Kidney (tissue), 14 donors: Measurements from ENCODE around the gene PRR19. TPM values are rescaled to one million over a fixed set of nuclear protein-coding genes. Genes with fewer than 3 reads are reported as not detected.
A peak's percentile ranks its signal among the peaks of the same experiment; 100 is the strongest.

Source experiments
- DNase-seq, 5 donors: peaks; one replicate each; pipeline ENCODE4 v3.0.0-alpha.2; 2013 to 2020
- FAIRE-seq: peaks from 2 replicates; lab custom pipeline; 2012; peaks lifted over from hg19 to GRCh38; lab: Jason Lieb, UNC
- H3K27ac ChIP-seq, 2 donors: one replicate each; pipeline ENCODE4 v1.7.0; 2013; ENCODE audit warnings: low read depth in 2 of 2, low read length in 2 of 2, inconsistent platforms in 1 of 2
- H3K27me3 ChIP-seq: one replicate; pipeline ENCODE4 v1.7.1; 2013; ENCODE audit warnings: low read length, inconsistent platforms; ENCODE audit not compliant: control insufficient read depth, insufficient read depth
- H3K36me3 ChIP-seq, 3 donors: one replicate each; pipeline versions ENCODE4 v1.7.0 to v1.7.1; 2013; ENCODE audit warnings: low read length in 3 of 3, control low read depth in 1 of 3, inconsistent platforms in 1 of 3; ENCODE audit not compliant: insufficient read depth in 3 of 3, control insufficient read depth in 2 of 3
- H3K4me1 ChIP-seq, 3 donors: one replicate each; pipeline versions ENCODE4 v1.7.0 to v1.7.1; 2013; ENCODE audit warnings: low read length in 3 of 3, inconsistent platforms in 1 of 3, low read depth in 1 of 3; ENCODE audit not compliant: control insufficient read depth in 2 of 3, insufficient read depth in 2 of 3
- H3K4me3 ChIP-seq, 3 donors: one replicate each; pipeline versions ENCODE4 v1.7.0 to v1.8.1; 2013; ENCODE audit warnings: low read length in 3 of 3, control low read depth in 1 of 3, inconsistent platforms in 1 of 3
- H3K9ac ChIP-seq, 3 donors: one replicate each; pipeline versions ENCODE4 v1.7.0 to v1.7.1; 2013; ENCODE audit warnings: low read length in 3 of 3, control low read depth in 1 of 3, inconsistent platforms in 1 of 3
- H3K9me3 ChIP-seq, 3 donors: one replicate each; pipeline versions ENCODE4 v1.7.0 to v1.7.1; 2013; ENCODE audit warnings: low read length in 3 of 3, control low read depth in 1 of 3, inconsistent platforms in 1 of 3; ENCODE audit not compliant: control insufficient read depth in 2 of 3, insufficient read depth in 1 of 3
- CTCF ChIP-seq: IDR thresholded peaks from 3 replicates; pipeline ENCODE4 v1.5.1; 2012; ENCODE audit warnings: mild to moderate bottlenecking, moderate library complexity, borderline replicate concordance; ENCODE audit not compliant: insufficient read depth; ENCODE audit errors: extremely low read depth
- intact Hi-C: fragments of 100-400 bp; cut with DNase I; formaldehyde crosslinking; loops from one replicate; pipeline ENCODE4 v1.11.1; 2022
- polyA plus RNA-seq: library from polyadenylated mRNA; stranded (reverse); fragments of 350-450 nt; fragmentation: Illumina TruSeq; extraction: RNeasy Lipid Tissue Mini Kit (QIAGEN cat#74804); gene quantifications from one replicate; pipeline ENCODE4 v1.2.3, GENCODE V29; 2014; ENCODE audit warnings: low read depth, low replicate concordance; ENCODE audit not compliant: insufficient read depth
- total RNA-seq: library from RNA; stranded (reverse); fragmentation: NEBNext Ultra II Directional; extraction: Animal tissue kit (Norgen Biotek cat#: 25700); gene quantifications from one replicate; pipeline ENCODE4 v1.2.1, GENCODE V29; 2021
- donor health status: control.
- donor health status: control.
- donor health status: control.
- donor health status: control.
- donor health status: control.
- donor health status: DM: yes; HTN: yes; CAD: no.
- donor health status: Normal renal cell carcinoma (clear cell type).

Gene PRR19
- total and polyA plus RNA-seq, 2 donors from 2014 or later, result 0.47 to 0.71 TPM

GRCh38 chr19:42289556-42290041 is 12.3 kb upstream of the PRR19 start:
- H3K9me3 ChIP-seq, result no peaks in the 10 kb centered on the region
- no peaks in the 10 kb centered on the region for H3K27me3 ChIP-seq
- intact Hi-C loops, result no loop called here
- DNase-seq (peak in 1 of 5 donors; percentile 65), FAIRE-seq (no peak)
- H3K36me3 ChIP-seq, result peaks cover 0 to 32% (median 12%) of the 10 kb centered on the region in 3 donors
- H3K4me1 ChIP-seq, result peaks cover 4 to 21% (median 18%) of the 10 kb centered on the region in 3 donors
- no peak overlapping the region for H3K9ac ChIP-seq
- no peak for TF ChIP-seq CTCF
- H3K27ac ChIP-seq, result no peak overlapping the region
- H3K4me3 ChIP-seq, result no peak overlapping the region

DNA sequence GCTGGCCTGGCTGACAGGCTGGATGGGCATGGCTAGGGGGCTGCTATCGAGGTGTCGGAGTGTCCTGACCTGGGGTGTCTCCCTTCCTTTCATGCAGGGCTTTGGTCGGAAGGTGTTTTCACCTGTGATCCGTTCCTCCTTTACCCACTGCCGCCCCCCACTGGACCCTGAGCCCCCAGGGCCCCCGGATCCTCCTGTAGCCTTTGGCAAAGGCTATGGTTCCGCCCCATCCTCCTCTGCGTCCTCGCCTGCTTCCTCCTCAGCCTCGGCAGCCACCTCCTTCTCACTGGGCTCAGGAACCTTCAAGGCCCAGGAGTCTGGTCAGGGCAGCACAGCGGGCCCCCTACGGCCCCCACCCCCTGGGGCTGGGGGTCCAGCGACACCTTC is 11.8 kb upstream of the PRR19 start:
- Histone ChIP-seq H3K4me3 (no peak overlapping the region), H3K27me3 (no peaks in the 10 kb centered on the region), H3K36me3 (peaks cover 0 to 34% (median 12%) of the 10 kb centered on the region in 3 donors), H3K27ac (no peak overlapping the region), H3K4me1 (peaks cover 4 to 15% (median 12%) of the 10 kb centered on the region in 3 donors), H3K9ac (no peak overlapping the region), H3K9me3 (no peaks in the 10 kb centered on the region)
- intact Hi-C loops, result no loop called here
- peak in 1 of 5 donors; percentile 70 for DNase-seq
- TF ChIP-seq CTCF, result no peak
- no peak for FAIRE-seq

DNA sequence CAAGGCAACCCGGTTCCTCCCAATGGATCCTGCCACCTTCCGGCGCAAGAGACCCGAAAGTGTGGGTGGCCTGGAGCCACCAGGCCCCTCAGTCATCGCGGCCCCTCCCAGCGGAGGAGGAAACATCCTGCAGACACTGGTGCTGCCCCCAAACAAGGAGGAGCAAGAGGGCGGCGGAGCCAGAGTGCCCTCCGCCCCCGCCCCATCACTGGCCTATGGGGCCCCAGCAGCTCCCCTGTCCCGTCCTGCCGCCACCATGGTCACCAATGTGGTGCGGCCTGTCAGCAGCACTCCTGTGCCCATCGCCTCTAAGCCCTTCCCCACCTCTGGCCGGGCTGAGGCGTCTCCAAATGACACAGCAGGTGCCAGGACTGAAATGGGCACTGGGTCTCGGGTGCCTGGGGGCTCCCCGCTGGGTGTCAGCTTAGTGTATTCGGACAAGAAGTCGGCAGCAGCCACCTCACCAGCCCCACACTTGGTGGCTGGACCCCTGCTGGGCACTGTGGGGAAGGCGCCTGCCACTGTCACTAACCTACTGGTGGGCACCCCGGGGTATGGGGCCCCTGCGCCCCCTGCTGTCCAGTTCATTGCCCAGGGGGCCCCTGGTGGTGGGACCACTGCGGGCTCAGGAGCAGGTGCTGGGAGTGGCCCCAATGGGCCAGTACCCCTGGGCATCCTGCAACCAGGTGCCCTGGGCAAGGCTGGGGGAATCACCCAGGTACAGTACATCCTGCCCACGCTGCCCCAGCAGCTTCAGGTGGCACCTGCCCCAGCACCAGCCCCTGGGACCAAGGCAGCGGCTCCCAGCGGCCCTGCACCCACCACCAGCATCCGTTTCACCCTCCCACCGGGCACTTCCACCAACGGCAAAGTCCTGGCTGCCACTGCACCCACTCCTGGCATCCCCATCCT is 11.2 kb upstream of the PRR19 start:
- TF ChIP-seq CTCF, result no peak
- DNase-seq (peak in 1 of 5 donors; percentile 77), FAIRE-seq (no peak)
- Histone ChIP-seq H3K4me1 (peaks cover 3 to 10% (median 6%) of the 10 kb centered on the region in 3 donors), H3K27ac (no peak overlapping the region), H3K4me3 (no peak overlapping the region), H3K9me3 (no peaks in the 10 kb centered on the region), H3K36me3 (peaks cover 0 to 34% (median 12%) of the 10 kb centered on the region in 3 donors), H3K9ac (no peak overlapping the region), H3K27me3 (no peaks in the 10 kb centered on the region)
- intact Hi-C loops, result no loop called here
